Gastrocnemius medialis (tissue), 4 donors: ENCODE measurements around the gene PLCB2.

ENCODE experiments used
- CTCF ChIP-seq, 5 experiments: fragments of 450-650 bp in 3 of 5; fragments of 200-600 bp in 2 of 5; sonication (generic) in 2 of 5; IDR thresholded peaks in 4 of 5; conservative IDR thresholded peaks in 1 of 5; 1 replicate in 4 of 5; 2 replicates in 1 of 5; pipeline ENCODE4 v1.5.1; 2016 to 2019; ENCODE audit warnings: antibody characterized with exemption in 5 of 5, mild to moderate bottlenecking in 3 of 5, moderate library complexity in 3 of 5
- POLR2A ChIP-seq, 2 donors: fragments of 450-650 bp; IDR thresholded peaks; one replicate each; pipeline ENCODE4 v1.6.1; 2017; ENCODE audit warnings: antibody characterized with exemption in 2 of 2, mild to moderate bottlenecking in 2 of 2, moderate library complexity in 2 of 2

GRCh38 chr15:40320409-40320808 lies 12.7 kb upstream of the PLCB2 start:
- TF ChIP-seq CTCF (IDR thresholded peaks at IDR 0.05 in 4 of 5, conservative IDR thresholded peaks at IDR 0.05 in 1 of 5) (no peak), POLR2A (IDR thresholded peaks at IDR 0.05) (no peak)
